Measurements from ENCODE around the gene ACER2.

GRCh38 chr9:19379283-19379682, 29.5 kb upstream of the ACER2 start:
- TF ChIP-seq POLR2A (IDR thresholded peaks at IDR 0.05; ENCODE audit: low read depth, low read length) (0 out of 2 replicates have a peak, but pooled peaks have one; percentile 3), CTCF (conservative IDR thresholded peaks at IDR 0.05; ENCODE audit: low read depth, low read length) (no peak), RAD21 (IDR thresholded peaks at IDR 0.05; ENCODE audit: low read length) (no peak), RCOR1 (IDR thresholded peaks at IDR 0.05; ENCODE audit: insufficient replicate concordance, low read length) (no peak), SMC3 (IDR thresholded peaks at IDR 0.05; ENCODE audit: low read depth, low read length) (no peak), BHLHE40 (IDR thresholded peaks at IDR 0.05; ENCODE audit: low read depth, low read length) (no peak), MXI1 (IDR thresholded peaks at IDR 0.05; ENCODE audit: borderline replicate concordance, low read depth, low read length) (no peak), CHD1 (IDR thresholded peaks at IDR 0.05; ENCODE audit: low read depth, low read length) (no peak), RFX5 (IDR thresholded peaks at IDR 0.05; ENCODE audit: low read depth, low read length) (no peak), USF2 (IDR thresholded peaks at IDR 0.05; ENCODE audit: low read depth, low read length) (no peak), MAFK (IDR thresholded peaks at IDR 0.05; ENCODE audit: low read depth, low read length) (no peak), MAZ (IDR thresholded peaks at IDR 0.05; ENCODE audit: borderline replicate concordance, low read depth, low read length) (no peak), CEBPB (IDR thresholded peaks at IDR 0.05; ENCODE audit: low read depth, low read length) (no peak)
